Activated CD4-positive, CD25-positive, alpha-beta regulatory T cell treated with anti-CD3 and anti-CD28 coated beads, Interleukin-2, amount 50 U/mL, for 24 hours (primary cell): Measurements from ENCODE around the gene INSL6.
A peak's percentile ranks its signal among the peaks of the same experiment; 100 is the strongest.
"Not testable (repeated sequence)": the region's sequence is repeated elsewhere in the genome, so short reads cannot be mapped to it uniquely, and the experiment has no call there.

Experiments
- ATAC-seq, 2 donors: fragments of 150-1000 bp; cut with Tn5 transposase; one replicate each; pipeline ENCODE4 v1.10.0; 2021; ENCODE audit warnings: mild to moderate bottlenecking in 1 of 2, moderate library complexity in 1 of 2

INSL6 gene

GRCh38 chr9:5185220-5185840, at the start of gene INSL6:
Gene INSL6 (minus strand): TSS chr9:5185639. CDS start chr9:5185602, 37 bp downstream.
- ATAC-seq, result no peak

- no peak for ATAC-seq
These were observed 45.8 kb upstream of the INSL6 start, which contains the start of gene INSL4 for GRCh38 chr9:5231212-5231611. Gene INSL4 (plus strand): TSS chr9:5231419. CDS start chr9:5231524, 105 bp downstream.

GRCh38 chr9:5230554-5230953, 45.1 kb upstream of the INSL6 start:
- no peak for ATAC-seq

GRCh38 chr9:5205071-5205470, 19.6 kb upstream of the INSL6 start:
- peak in 1 of 2 donors; percentile 36 for ATAC-seq

GRCh38 chr9:5195463-5195862, 10.0 kb upstream of the INSL6 start:
- no peak for ATAC-seq

- ATAC-seq, result no peak
These were observed 7.9 kb upstream of the INSL6 start for GRCh38 chr9:5193345-5193744.

- no peak for ATAC-seq
These were observed 6.5 kb upstream of the INSL6 start for GRCh38 chr9:5191985-5192384.

GRCh38 chr9:5188060-5188984, 2.9 kb upstream of the INSL6 start:
- ATAC-seq, result no peak

- peak; percentile 55 to 64 for ATAC-seq
These were observed 1.2 kb upstream of the INSL6 start for GRCh38 chr9:5186416-5187169.

- ATAC-seq, result no peak
These were observed 663 bp downstream of the INSL6 start for GRCh38 chr9:5184776-5185175.

GRCh38 chr9:5180631-5181030, 4.8 kb downstream of the INSL6 start:
- not testable (repeated sequence) for ATAC-seq

- ATAC-seq, result peak; percentile 17 to 51
These were observed 7.2 kb downstream of the INSL6 start for GRCh38 chr9:5178126-5178805.

GRCh38 chr9:5146241-5146640, 39.2 kb downstream of the INSL6 start:
- ATAC-seq, result no peak

- ATAC-seq, result no peak
These were observed 41.2 kb downstream of the INSL6 start for GRCh38 chr9:5144217-5144616.

- ATAC-seq, result peak; percentile 83 to 95
These were observed 45.3 kb downstream of the INSL6 start for GRCh38 chr9:5140151-5140550.

GRCh38 chr9:5122516-5122915, 62.9 kb downstream of the INSL6 start:
- no peak for ATAC-seq

- ATAC-seq, result no peak
These were observed 63.3 kb downstream of the INSL6 start for GRCh38 chr9:5122116-5122515.

GRCh38 chr9:5113994-5114748, 71.3 kb downstream of the INSL6 start:
- ATAC-seq, result no peak
